CD4-positive, alpha-beta T cell (primary cell): ENCODE data around the gene VEZF1. TPM values are rescaled to one million over a fixed set of nuclear protein-coding genes. Genes with fewer than 3 reads are reported as not detected.

Source experiments
- ATAC-seq: fragments of 200-7000 bp; cut with Tn5 transposase; one replicate; pipeline ENCODE4 v1.10.0; 2022; ENCODE audit warnings: mild to moderate bottlenecking; ENCODE audit not compliant: poor library complexity
- CTCF ChIA-PET: fragments of 350-600 bp; sonication (Branson Sonifier 250); formaldehyde crosslinking; loops from one replicate; lab custom pipeline; 2021; ENCODE audit warnings: antibody characterized with exemption, inconsistent platforms; lab: Charles Lee
- POLR2A ChIA-PET: fragments of 350-600 bp; sonication (Branson Sonifier 250); formaldehyde crosslinking; loops from one replicate; lab custom pipeline; 2021; ENCODE audit warnings: antibody characterized with exemption, inconsistent platforms; lab: Charles Lee
- DNase-seq, 14 experiments: peaks; one replicate each; pipeline ENCODE4 v3.0.0-alpha.2; 2013 to 2020; ENCODE audit warnings: mixed read lengths in 2 of 14
- H3K27ac ChIP-seq, 2 donors: one replicate each; pipeline versions ENCODE4 v1.5.1 to v1.7.0; 2013; ENCODE audit warnings: low read length in 2 of 2, low read depth in 1 of 2, mild to moderate bottlenecking in 1 of 2
- H3K27me3 ChIP-seq, 2 experiments: 1 replicate in 1 of 2; 2 replicates in 1 of 2; pipeline versions ENCODE4 v1.6.1 to v1.7.0; 2013; ENCODE audit warnings: low read length in 2 of 2, control low read depth in 1 of 2, mild to moderate bottlenecking in 1 of 2, moderate library complexity in 1 of 2; ENCODE audit not compliant: insufficient read depth in 2 of 2, control insufficient read depth in 1 of 2
- H3K36me3 ChIP-seq: one replicate; pipeline ENCODE4 v1.6.1; 2013; ENCODE audit warnings: low read length, control low read depth; ENCODE audit not compliant: insufficient read depth
- H3K4me1 ChIP-seq: one replicate; pipeline ENCODE4 v1.6.1; 2013; ENCODE audit warnings: low read length, control low read depth; ENCODE audit not compliant: insufficient read depth
- H3K4me3 ChIP-seq: one replicate; pipeline ENCODE4 v1.5.1; 2013; ENCODE audit warnings: mild to moderate bottlenecking, low read length, moderate library complexity
- H3K9me3 ChIP-seq, 2 experiments: 1 replicate in 1 of 2; 2 replicates in 1 of 2; pipeline versions ENCODE4 v1.6.1 to v1.7.0; 2013; ENCODE audit warnings: low read length in 2 of 2, mild to moderate bottlenecking in 2 of 2, control low read depth in 1 of 2, moderate library complexity in 1 of 2; ENCODE audit not compliant: control insufficient read depth in 1 of 2, insufficient read depth in 1 of 2
- H3K27ac Mint-ChIP-seq: one replicate; pipeline ENCODE4 v1.8.0; 2020; ENCODE audit warnings: mixed read lengths
- H3K27me3 Mint-ChIP-seq: one replicate; pipeline ENCODE4 v1.8.0; 2021; ENCODE audit warnings: mixed read lengths
- H3K36me3 Mint-ChIP-seq: one replicate; pipeline ENCODE4 v1.8.0; 2021; ENCODE audit warnings: low read depth, mixed read lengths
- H3K4me1 Mint-ChIP-seq: one replicate; pipeline ENCODE4 v1.8.0; 2021; ENCODE audit warnings: low read depth, mixed read lengths
- H3K4me3 Mint-ChIP-seq: one replicate; pipeline ENCODE4 v1.8.0; 2020; ENCODE audit warnings: mild to moderate bottlenecking, mixed read lengths
- H3K9me3 Mint-ChIP-seq: one replicate; pipeline ENCODE4 v1.8.0; 2020; ENCODE audit warnings: mixed read lengths
- CTCF ChIP-seq: fragments of 200-600 bp; IDR thresholded peaks from one replicate; pipeline ENCODE4 v1.8.0; 2022; ENCODE audit warnings: antibody characterized with exemption, mild to moderate bottlenecking
- intact Hi-C, 2 experiments: fragments of 100-400 bp; cut with DNase I in 1 of 2; cut with micrococcal nuclease in 1 of 2; formaldehyde crosslinking; loops; one replicate each; pipeline versions ENCODE4 v1.15.1 to v1.9.0; 2023 to 2025; cut with DNase I, micrococcal nuclease
- total RNA-seq, 174 experiments: library from RNA in 2 of 174; stranded (reverse) in 2 of 174; gene quantifications; one replicate each; pipeline ENCODE4 v1.2.3 and lab custom pipeline; 2021 to 2026

Gene VEZF1
- total RNA-seq, 2 experiments from 2014 or later, result 41.6 to 41.7 TPM

GRCh38 chr17:58020401-58020800 is 32.3 kb upstream of the VEZF1 start:
- Mint-ChIP-seq H3K27me3 (peaks cover 46% of the 10 kb centered on the region), H3K36me3 (no peaks in the 10 kb centered on the region), H3K9me3 (no peaks in the 10 kb centered on the region), H3K4me1 (no peaks in the 10 kb centered on the region), H3K4me3 (no peak overlapping the region), H3K27ac (no peak overlapping the region)
- H3K4me1 ChIP-seq, result no peaks in the 10 kb centered on the region
- H3K4me3 ChIP-seq, result no peak overlapping the region
- H3K9me3 ChIP-seq, result no peaks in the 10 kb centered on the region
- H3K27ac ChIP-seq, result no peak overlapping the region
- no peak for TF ChIP-seq CTCF
- intact Hi-C loops, result no loop called here
- ChIA-PET CTCF (no interaction called here), POLR2A (no interaction called here)
- H3K27me3 ChIP-seq, result peaks cover 5 to 17% of the 10 kb centered on the region in 2 experiments
- DNase-seq (no peak), ATAC-seq (no peak)
- no peaks in the 10 kb centered on the region for H3K36me3 ChIP-seq

GRCh38 chr17:58019521-58019920 is 31.5 kb upstream of the VEZF1 start:
- no peak for DNase-seq
- ChIA-PET POLR2A (no interaction called here), CTCF (no interaction called here)
- no peaks in the 10 kb centered on the region for H3K4me1 Mint-ChIP-seq
- H3K27me3 ChIP-seq, result peaks cover 4 to 10% of the 10 kb centered on the region in 2 experiments
- no peaks in the 10 kb centered on the region for H3K36me3 Mint-ChIP-seq
- no peak overlapping the region for H3K4me3 ChIP-seq
- H3K27ac ChIP-seq, result no peak overlapping the region
- H3K4me1 ChIP-seq, result no peaks in the 10 kb centered on the region
- H3K9me3 Mint-ChIP-seq, result no peaks in the 10 kb centered on the region
- intact Hi-C loops, result loop anchor here in 1 of 2 experiments (5.0 kb wide), 1 partner anchor 48 kb away; no protein-coding TSS in a partner anchor
- TF ChIP-seq CTCF, result no peak
- H3K4me3 Mint-ChIP-seq, result no peak overlapping the region
- no peak for ATAC-seq
- no peak overlapping the region for H3K27ac Mint-ChIP-seq
- no peaks in the 10 kb centered on the region for H3K36me3 ChIP-seq
- H3K27me3 Mint-ChIP-seq, result peaks cover 37% of the 10 kb centered on the region
- no peaks in the 10 kb centered on the region for H3K9me3 ChIP-seq

- Histone ChIP-seq H3K27ac (no peak overlapping the region), H3K36me3 (no peaks in the 10 kb centered on the region), H3K4me1 (no peaks in the 10 kb centered on the region), H3K4me3 (no peak overlapping the region), H3K9me3 (no peaks in the 10 kb centered on the region), H3K27me3 (peaks cover 2 to 10% of the 10 kb centered on the region in 2 experiments)
- H3K27me3 Mint-ChIP-seq, result peaks cover 35% of the 10 kb centered on the region
- ChIA-PET POLR2A (no interaction called here), CTCF (no interaction called here)
- no peaks in the 10 kb centered on the region for H3K36me3 Mint-ChIP-seq
- no peaks in the 10 kb centered on the region for H3K9me3 Mint-ChIP-seq
- intact Hi-C loops, result loop anchor here in 1 of 2 experiments (5.0 kb wide), 1 partner anchor 48 kb away; no protein-coding TSS in a partner anchor
- TF ChIP-seq CTCF, result no peak
- no peak for ATAC-seq
- H3K4me1 Mint-ChIP-seq, result no peaks in the 10 kb centered on the region
- no peak overlapping the region for H3K27ac Mint-ChIP-seq
- no peak for DNase-seq
- H3K4me3 Mint-ChIP-seq, result no peak overlapping the region
Observed at GRCh38 chr17:58019039-58019438, 31.0 kb upstream of the VEZF1 start.
